Testis (tissue), 3 donors: Measurements from ENCODE around the gene MARCHF2. TPM values are rescaled to one million over a fixed set of nuclear protein-coding genes. Genes with fewer than 3 reads are reported as not detected.

Source experiments
- DNase-seq: peaks from one replicate; pipeline ENCODE4 v3.0.0-alpha.2; 2019
- H3K27ac ChIP-seq, 2 donors: fragments of 200-600 bp; sonication (generic); one replicate each; pipeline ENCODE4 v1.5.1; 2019
- H3K27me3 ChIP-seq: fragments of 200-600 bp; sonication (generic); one replicate; pipeline ENCODE4 v1.5.1; 2019
- H3K36me3 ChIP-seq: fragments of 200-600 bp; sonication (generic); one replicate; pipeline ENCODE4 v1.5.1; 2017; ENCODE audit warnings: low read depth; ENCODE audit errors: missing control alignments
- H3K4me1 ChIP-seq: fragments of 200-600 bp; sonication (generic); one replicate; pipeline ENCODE4 v1.5.1; 2019
- H3K4me3 ChIP-seq, 2 donors: fragments of 200-600 bp; sonication (generic); one replicate each; pipeline ENCODE4 v1.5.1; 2017 to 2019
- H3K9me3 ChIP-seq: fragments of 200-600 bp; sonication (generic); one replicate; pipeline ENCODE4 v1.5.1; 2017
- CTCF ChIP-seq, 3 experiments: fragments of 450-650 bp in 2 of 3; fragments of 200-600 bp in 1 of 3; sonication (generic) in 1 of 3; IDR thresholded peaks; one replicate each; pipeline ENCODE4 v1.5.1; 2016 to 2019; ENCODE audit warnings: antibody characterized with exemption in 3 of 3, mild to moderate bottlenecking in 2 of 3, moderate library complexity in 1 of 3
- POLR2A ChIP-seq: fragments of 450-650 bp; IDR thresholded peaks from one replicate; pipeline ENCODE4 v1.6.1; 2017; ENCODE audit warnings: antibody characterized with exemption, mild to moderate bottlenecking, moderate library complexity
- WGBS, 2 donors: methylation state at CpG; one replicate each; pipeline ENCODE4 v1.1.5; 2018; 5-methylcytosine and 5-hydroxymethylcytosine counted together
- intact Hi-C: fragments of 100-400 bp; cut with DNase I; formaldehyde crosslinking; loops from one replicate; pipeline ENCODE4 v1.15.1; 2023; ENCODE audit warnings: low total_unique reads
- polyA plus RNA-seq: library from polyadenylated mRNA; stranded (reverse); fragments of 350-450 nt; fragmentation: Illumina TruSeq; extraction: RNeasy Lipid Tissue Mini Kit (QIAGEN cat#74804); gene quantifications from one replicate; pipeline ENCODE4 v1.2.3, GENCODE V29; 2014; ENCODE audit warnings: low read depth, low replicate concordance; ENCODE audit not compliant: insufficient read depth
- total RNA-seq, 2 donors: library from RNA; depleted of rRNA; stranded (reverse); fragments of >200 nt; gene quantifications; one replicate each; pipeline ENCODE4 v1.2.3, GENCODE V29; 2016

Gene MARCHF2
- total and polyA plus RNA-seq, 3 donors from 2014 or later, result 35.3 to 84.5 (median 62.6) TPM

DNA sequence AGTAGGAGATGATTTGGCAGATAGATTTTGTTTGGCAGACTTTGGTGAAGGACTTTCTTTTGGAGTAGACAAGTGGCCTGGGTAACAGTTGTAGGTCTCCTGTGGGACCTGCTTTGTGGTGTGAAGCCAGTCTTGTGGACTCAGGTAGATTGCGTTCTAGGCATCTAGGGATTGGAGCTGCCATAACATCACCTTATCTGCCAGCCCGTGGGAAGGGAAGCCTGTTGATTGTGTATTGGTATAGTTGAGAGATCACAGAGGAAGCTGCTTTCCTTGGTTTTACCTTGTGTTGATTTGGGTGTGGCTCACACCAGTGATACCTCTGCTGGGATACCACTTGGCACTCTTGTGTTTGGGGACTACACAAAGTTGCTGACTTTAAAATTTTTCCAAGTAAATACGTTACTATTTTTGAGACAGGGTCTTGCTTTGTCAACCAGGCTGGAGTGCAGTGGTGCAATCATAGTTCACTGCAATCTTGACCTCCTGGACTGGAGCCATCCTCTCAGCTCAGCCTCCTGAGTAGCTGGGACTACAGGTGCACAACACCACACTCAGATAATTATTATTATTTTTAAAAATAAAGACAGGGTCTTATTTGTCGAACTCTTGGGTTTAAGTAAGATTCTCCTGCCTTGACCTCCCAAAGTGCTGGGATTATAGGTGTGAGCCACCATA lies 39.5 kb downstream of the MARCHF2 start:
- Histone ChIP-seq H3K9me3 (no peaks in the 10 kb centered on the region), H3K4me3 (no peak overlapping the region), H3K4me1 (peaks cover 37% of the 10 kb centered on the region), H3K27ac (no peak overlapping the region), H3K27me3 (no peaks in the 10 kb centered on the region), H3K36me3 (no peaks in the 10 kb centered on the region)
- TF ChIP-seq POLR2A (no peak), CTCF (IDR thresholded peaks at IDR 0.05) (no peak)
- intact Hi-C loops, result no loop called here
- DNase-seq, result no peak
- WGBS, 2 donors, result 67 to 74% methylated on average over 4 of the region's 4 CpGs

DNA sequence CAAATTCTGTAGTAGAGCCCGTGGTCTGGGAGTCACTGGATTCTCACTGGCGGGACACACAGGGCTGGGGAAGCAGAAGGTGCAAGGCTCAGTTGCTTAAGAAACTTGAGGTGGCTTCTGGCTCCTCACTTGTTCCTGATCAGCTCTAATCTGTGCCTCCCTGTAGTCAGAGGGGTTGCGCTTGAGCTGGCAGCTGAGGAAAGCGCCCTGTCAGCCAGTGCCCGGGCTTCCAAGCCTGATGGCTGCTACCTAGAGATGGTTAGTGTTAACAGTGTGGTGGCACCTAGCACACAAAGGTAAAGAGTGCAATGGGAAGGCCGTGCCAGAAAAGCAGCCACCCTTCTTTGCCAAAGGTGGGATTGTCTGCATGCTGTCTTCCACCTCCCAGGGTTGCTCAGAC lies 40.5 kb downstream of the MARCHF2 start:
- no peak for DNase-seq
- intact Hi-C loops, result no loop called here
- WGBS, 2 donors, result 86 to 88% methylated on average over 6 of the region's 6 CpGs
- H3K27me3 ChIP-seq, result no peaks in the 10 kb centered on the region
- no peak overlapping the region for H3K4me3 ChIP-seq
- no peaks in the 10 kb centered on the region for H3K9me3 ChIP-seq
- H3K4me1 ChIP-seq, result peaks cover 34% of the 10 kb centered on the region
- H3K36me3 ChIP-seq, result no peaks in the 10 kb centered on the region
- TF ChIP-seq POLR2A (no peak), CTCF (IDR thresholded peaks at IDR 0.05) (no peak)
- no peak overlapping the region for H3K27ac ChIP-seq

GRCh38 chr19:8454218-8454617 lies 41.1 kb downstream of the MARCHF2 start:
- no peak overlapping the region for H3K27ac ChIP-seq
- H3K4me1 ChIP-seq, result peaks cover 34% of the 10 kb centered on the region
- no peak overlapping the region for H3K4me3 ChIP-seq
- 67 to 77% methylated on average over 1 of the region's 1 CpG for WGBS, 2 donors
- no peaks in the 10 kb centered on the region for H3K36me3 ChIP-seq
- H3K9me3 ChIP-seq, result no peaks in the 10 kb centered on the region
- H3K27me3 ChIP-seq, result no peaks in the 10 kb centered on the region
- no peak for DNase-seq
- intact Hi-C loops, result no loop called here
- TF ChIP-seq POLR2A (no peak), CTCF (IDR thresholded peaks at IDR 0.05) (no peak)

DNA sequence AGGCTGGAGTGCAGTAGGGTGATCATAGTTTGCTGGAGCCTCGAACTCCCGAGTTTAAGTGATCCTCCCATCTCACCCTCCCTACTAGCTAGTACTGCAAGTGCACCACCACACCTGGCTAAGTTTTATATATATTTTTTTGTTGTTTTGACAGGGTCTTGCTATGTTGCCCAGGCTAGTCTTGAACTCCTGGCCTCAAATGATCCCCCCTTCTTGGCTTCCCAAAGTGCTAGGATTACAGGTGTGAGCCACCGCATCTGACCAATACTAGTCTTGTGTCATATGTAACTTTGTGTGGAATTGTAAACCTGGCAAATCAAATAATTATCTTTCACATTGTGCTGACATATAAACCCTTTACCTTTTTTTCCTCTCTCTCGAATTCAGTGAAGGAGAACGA lies 41.9 kb downstream of the MARCHF2 start:
- peaks cover 38% of the 10 kb centered on the region for H3K4me1 ChIP-seq
- TF ChIP-seq CTCF (IDR thresholded peaks at IDR 0.05) (no peak), POLR2A (no peak)
- H3K4me3 ChIP-seq, result no peak overlapping the region

GRCh38 chr19:8456064-8456463 lies 43.0 kb downstream of the MARCHF2 start:
- DNase-seq, result no peak
- intact Hi-C loops, result no loop called here
- Histone ChIP-seq H3K36me3 (no peaks in the 10 kb centered on the region), H3K27me3 (no peaks in the 10 kb centered on the region), H3K9me3 (no peaks in the 10 kb centered on the region), H3K27ac (no peak overlapping the region), H3K4me1 (peaks cover 46% of the 10 kb centered on the region), H3K4me3 (no peak overlapping the region)
- 53 to 75% methylated on average over 7 of the region's 7 CpGs for WGBS, 2 donors
- TF ChIP-seq CTCF (IDR thresholded peaks at IDR 0.05), result no peak
- no peak for TF ChIP-seq POLR2A

More for the DNA sequence above, 41.9 kb downstream of the MARCHF2 start:
- no peaks in the 10 kb centered on the region for H3K9me3 ChIP-seq
- WGBS, 2 donors, result 75 to 77% methylated on average over 5 of the region's 5 CpGs
- no peaks in the 10 kb centered on the region for H3K27me3 ChIP-seq
- H3K36me3 ChIP-seq, result no peaks in the 10 kb centered on the region
- no peak overlapping the region for H3K27ac ChIP-seq
- DNase-seq, result no peak
- intact Hi-C loops, result no loop called here
